DMS 273 (cell line): ENCODE measurements around the gene XIAP.
"Not testable (repeated sequence)": the region's sequence is repeated elsewhere in the genome, so short reads cannot be mapped to it uniquely, and the experiment has no call there.

ENCODE experiments used
- DNase-seq: peaks from one replicate; lab custom pipeline; 2025; ENCODE audit not compliant: unreplicated experiment; lab: John Stamatoyannopoulos, UW

XIAP gene

GRCh38 chrX:123873956-123874355 lies 14.1 kb downstream of the XIAP start:
- no peak for DNase-seq

GRCh38 chrX:123876177-123876576 lies 16.3 kb downstream of the XIAP start:
- DNase-seq = no peak

GRCh38 chrX:123876844-123877243 lies 17.0 kb downstream of the XIAP start:
- DNase-seq = no peak

- DNase-seq = no peak
Measured at GRCh38 chrX:123878252-123878721, 18.4 kb downstream of the XIAP start.

- DNase-seq = no peak
Measured at GRCh38 chrX:123881330-123881729, 21.5 kb downstream of the XIAP start.

- no peak for DNase-seq
Measured at GRCh38 chrX:123882391-123882790, 22.5 kb downstream of the XIAP start.

- peak; percentile 72 for DNase-seq
Measured at GRCh38 chrX:123884809-123885408, 25.1 kb downstream of the XIAP start.

GRCh38 chrX:123899701-123900100 lies 39.8 kb downstream of the XIAP start:
- DNase-seq = no peak

GRCh38 chrX:123903261-123903660 lies 43.4 kb downstream of the XIAP start:
- DNase-seq = not testable (repeated sequence)

- DNase-seq = no peak
Measured at GRCh38 chrX:123905332-123905731, 45.5 kb downstream of the XIAP start.

- DNase-seq = no peak
Measured at GRCh38 chrX:123906557-123907316, 46.9 kb downstream of the XIAP start.

- DNase-seq = no peak
Measured at GRCh38 chrX:123909523-123909922, 49.7 kb downstream of the XIAP start.

- DNase-seq = no peak
Measured at GRCh38 chrX:123917069-123917468, 57.2 kb downstream of the XIAP start.

GRCh38 chrX:123918106-123918721 lies 58.4 kb downstream of the XIAP start:
- no peak for DNase-seq

GRCh38 chrX:123920105-123920785 lies 60.4 kb downstream of the XIAP start:
- peak; percentile 34 for DNase-seq

- DNase-seq = no peak
Measured at GRCh38 chrX:123923211-123923610, 63.4 kb downstream of the XIAP start.

- no peak for DNase-seq
Measured at GRCh38 chrX:123924186-123924585, 64.3 kb downstream of the XIAP start.

- no peak for DNase-seq
Measured at GRCh38 chrX:123927845-123928244, 68.0 kb downstream of the XIAP start.

- DNase-seq = not testable (repeated sequence)
Measured at GRCh38 chrX:123932055-123932454, 72.2 kb downstream of the XIAP start.

- no peak for DNase-seq
Measured at GRCh38 chrX:123943074-123943473, 83.2 kb downstream of the XIAP start.

GRCh38 chrX:123943488-123943887 lies 83.6 kb downstream of the XIAP start:
- DNase-seq = no peak

- no peak for DNase-seq
Measured at GRCh38 chrX:123949846-123950245, 90.0 kb downstream of the XIAP start.
